ENCODE results near the gene CCL23. TPM values are rescaled to one million over a fixed set of nuclear protein-coding genes. Genes with fewer than 3 reads are reported as not detected.
"Not testable (repeated sequence)": the region's sequence is repeated elsewhere in the genome, so short reads cannot be mapped to it uniquely, and the experiment has no call there.

Gene CCL23
- total RNA-seq = 0.81 TPM

- peak in 1 of 3 donors; percentile 56 for DNase-seq (ENCODE audit: low read depth in 2 of 3, low spot score in 2 of 3)
These were observed at the start of gene CCL23 for GRCh38 chr17:36017799-36018198. CCL23 (minus strand) TSS chr17:36017972; CDS start chr17:36017897, 75 bp downstream.

- no peak for DNase-seq (ENCODE audit: low read depth in 2 of 3, low spot score in 2 of 3)
These were observed 48.7 kb upstream of the CCL23 start for GRCh38 chr17:36066365-36066985.

GRCh38 chr17:36063786-36064541 lies 46.2 kb upstream of the CCL23 start, which contains the start of gene CCL18:
CCL18 (plus strand) TSS chr17:36064272; CDS start chr17:36064343, 71 bp downstream.
- DNase-seq (ENCODE audit: low read depth in 2 of 3, low spot score in 2 of 3) = no peak

- DNase-seq (ENCODE audit: low read depth in 2 of 3, low spot score in 2 of 3) = no peak
These were observed 43.0 kb upstream of the CCL23 start for GRCh38 chr17:36060816-36061215.

GRCh38 chr17:36059406-36059805 lies 41.6 kb upstream of the CCL23 start:
- no peak for DNase-seq (ENCODE audit: low read depth in 2 of 3, low spot score in 2 of 3)

- DNase-seq (ENCODE audit: low read depth in 2 of 3, low spot score in 2 of 3) = no peak
These were observed 40.1 kb upstream of the CCL23 start for GRCh38 chr17:36057911-36058310.

- DNase-seq (ENCODE audit: low read depth in 2 of 3, low spot score in 2 of 3) = no peak
These were observed 38.2 kb upstream of the CCL23 start for GRCh38 chr17:36055921-36056520.

- DNase-seq (ENCODE audit: low read depth in 2 of 3, low spot score in 2 of 3) = no peak
These were observed 37.4 kb upstream of the CCL23 start for GRCh38 chr17:36055171-36055570.

- DNase-seq (ENCODE audit: low read depth in 2 of 3, low spot score in 2 of 3) = no peak
These were observed 31.9 kb upstream of the CCL23 start for GRCh38 chr17:36049643-36050042.

GRCh38 chr17:36048066-36048465 lies 30.3 kb upstream of the CCL23 start:
- DNase-seq (ENCODE audit: low read depth in 2 of 3, low spot score in 2 of 3) = no peak

GRCh38 chr17:36036235-36036634 lies 18.5 kb upstream of the CCL23 start:
- peak in 1 of 3 donors; percentile 32 for DNase-seq (ENCODE audit: low read depth in 2 of 3, low spot score in 2 of 3)

- peak in 2 of 3 donors; percentile 46 to 76 for DNase-seq (ENCODE audit: low read depth in 2 of 3, low spot score in 2 of 3)
These were observed 16.4 kb upstream of the CCL23 start for GRCh38 chr17:36034127-36034526.

- no peak for DNase-seq (ENCODE audit: low read depth in 2 of 3, low spot score in 2 of 3)
These were observed 13.2 kb upstream of the CCL23 start for GRCh38 chr17:36030956-36031355.

GRCh38 chr17:36027761-36028160 lies 10.0 kb upstream of the CCL23 start:
- DNase-seq (ENCODE audit: low read depth in 2 of 3, low spot score in 2 of 3) = no peak

- no peak for DNase-seq (ENCODE audit: low read depth in 2 of 3, low spot score in 2 of 3)
These were observed 6.5 kb upstream of the CCL23 start for GRCh38 chr17:36024106-36024869.

- no peak for DNase-seq (ENCODE audit: low read depth in 2 of 3, low spot score in 2 of 3)
These were observed 1.7 kb upstream of the CCL23 start for GRCh38 chr17:36019423-36019822.

- no peak for DNase-seq (ENCODE audit: low read depth in 2 of 3, low spot score in 2 of 3)
These were observed 1.2 kb downstream of the CCL23 start for GRCh38 chr17:36016555-36016954.

- not testable (repeated sequence) for DNase-seq (ENCODE audit: low read depth in 2 of 3, low spot score in 2 of 3)
These were observed 1.9 kb downstream of the CCL23 start for GRCh38 chr17:36015895-36016294.

- no peak for DNase-seq (ENCODE audit: low read depth in 2 of 3, low spot score in 2 of 3)
These were observed 2.8 kb downstream of the CCL23 start for GRCh38 chr17:36014946-36015345.

GRCh38 chr17:36011201-36011600 lies 6.6 kb downstream of the CCL23 start:
- DNase-seq (ENCODE audit: low read depth in 2 of 3, low spot score in 2 of 3) = no peak

Measured in hematopoietic multipotent progenitor cell (in vitro differentiated cells).